ENCODE results near the gene NTRK3. TPM values are rescaled to one million over a fixed set of nuclear protein-coding genes. Genes with fewer than 3 reads are reported as not detected.

NTRK3 gene
- polyA plus RNA-seq, 1 donor = 3.2 TPM

DNA sequence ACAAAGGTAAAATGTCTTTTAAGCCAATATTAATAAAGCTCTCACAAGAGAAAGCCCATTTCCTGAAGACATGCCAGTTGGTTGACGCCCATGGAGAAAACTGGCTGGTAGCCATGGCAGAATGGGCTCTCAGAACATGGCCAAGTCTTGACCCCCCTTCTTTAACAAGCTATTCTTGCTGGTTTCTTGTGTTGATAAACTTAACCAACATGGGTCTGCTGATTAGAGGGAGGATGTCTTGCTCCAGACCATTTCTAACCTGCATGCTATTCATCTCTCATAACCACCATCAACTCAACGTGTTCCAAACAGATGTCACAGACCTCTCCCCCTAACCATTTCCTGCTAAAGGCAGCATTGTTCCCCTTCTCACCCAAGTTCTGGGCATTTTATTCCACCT lies 25.7 kb downstream of the NTRK3 start:
- no peak for DNase-seq

- DNase-seq = no peak
These were observed 31.1 kb downstream of the NTRK3 start for GRCh38 chr15:88225461-88225860.

GRCh38 chr15:88223084-88223483 lies 33.5 kb downstream of the NTRK3 start:
- no peak for DNase-seq

DNA sequence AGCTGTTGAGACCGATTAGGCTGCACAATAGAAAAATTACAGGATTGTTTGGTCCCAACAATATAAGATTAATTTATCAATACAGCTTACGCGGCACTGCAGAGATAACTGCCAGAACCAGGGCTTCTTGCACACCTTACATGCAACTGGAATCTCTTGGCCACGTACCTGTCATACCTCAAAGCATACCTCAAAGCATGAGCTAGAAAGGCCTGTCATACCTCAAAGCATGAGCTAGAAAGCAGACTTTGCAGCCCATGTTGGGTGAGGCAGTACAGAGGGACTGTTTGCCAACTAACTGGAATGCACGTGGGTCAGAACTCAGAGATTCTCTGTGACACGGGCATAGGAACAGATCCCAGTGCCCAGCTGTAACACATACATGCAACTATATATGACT lies 34.7 kb downstream of the NTRK3 start:
- DNase-seq = no peak

GRCh38 chr15:88220443-88221335 lies 35.9 kb downstream of the NTRK3 start:
- DNase-seq = no peak

DNA sequence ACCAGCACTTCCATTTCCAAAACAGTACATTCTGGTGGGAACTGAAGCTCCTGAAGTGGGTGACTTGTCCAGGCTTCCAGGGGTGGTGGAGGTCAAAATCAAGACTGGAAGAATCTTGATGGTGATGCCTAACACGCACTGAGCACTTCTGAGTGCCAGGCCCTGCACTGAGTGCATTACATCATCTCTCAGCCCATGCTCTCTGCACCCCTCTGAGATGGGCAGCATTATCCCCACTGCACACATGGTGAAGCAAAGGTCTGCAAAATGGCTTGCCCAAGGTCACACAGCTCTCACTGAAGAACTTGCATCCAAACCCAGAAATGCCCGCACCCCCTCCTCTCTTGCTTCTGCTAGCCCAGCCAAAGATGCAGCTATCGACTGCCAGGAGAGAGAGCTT lies 36.9 kb downstream of the NTRK3 start:
- DNase-seq = no peak

GRCh38 chr15:88218557-88219221 lies 37.9 kb downstream of the NTRK3 start:
- no peak for DNase-seq

DNA sequence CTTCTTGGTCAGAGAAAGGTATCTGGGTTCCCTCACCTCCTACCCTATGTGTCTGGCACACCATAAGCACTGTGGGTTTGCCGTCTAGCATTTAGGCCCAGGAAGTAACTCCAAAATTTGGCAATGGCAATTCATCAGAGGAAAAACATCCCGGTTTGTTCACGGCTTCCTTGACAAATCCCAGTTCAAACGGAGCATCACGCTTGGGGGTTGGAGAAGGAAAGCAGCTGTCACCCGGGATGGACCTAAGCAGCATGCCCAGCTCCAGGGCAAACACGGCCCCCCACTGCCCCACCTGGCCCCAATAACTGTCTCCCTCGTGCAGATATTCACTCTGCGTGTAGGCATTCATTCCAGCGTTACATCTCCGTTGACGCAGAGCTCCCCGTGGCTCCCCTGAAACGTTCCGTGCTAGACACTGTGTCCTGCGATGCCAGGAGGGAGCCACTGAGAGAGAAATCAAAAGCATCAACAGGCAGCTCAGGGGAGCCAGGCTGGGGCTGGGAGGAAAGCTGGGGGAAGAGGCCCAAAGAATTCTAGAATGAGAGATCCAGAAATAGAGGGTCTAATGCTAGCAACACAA lies 41.4 kb downstream of the NTRK3 start:
- no peak for DNase-seq

DNA sequence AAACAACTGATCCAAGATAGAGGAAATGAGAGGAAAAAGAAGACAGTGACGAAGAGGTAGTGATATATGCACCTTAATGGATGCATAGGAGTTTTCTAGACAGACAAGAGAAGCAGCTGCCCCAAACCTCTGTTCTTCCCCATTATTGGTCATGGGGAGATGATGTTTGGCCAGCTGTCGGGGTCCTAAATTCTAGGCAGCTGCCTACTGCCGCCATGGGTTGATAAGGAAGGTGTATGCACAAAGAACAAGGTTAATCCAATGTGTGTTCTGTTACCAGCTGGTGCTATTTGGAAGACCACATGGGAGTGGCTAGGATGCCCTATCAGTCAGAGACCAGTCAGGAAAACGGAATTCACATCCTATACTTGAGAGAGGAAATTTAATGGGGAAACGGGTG lies 47.4 kb downstream of the NTRK3 start:
- DNase-seq = no peak

- no peak for DNase-seq
These were observed 48.1 kb downstream of the NTRK3 start for GRCh38 chr15:88208396-88208795.

GRCh38 chr15:88207565-88207964 lies 49.0 kb downstream of the NTRK3 start:
- DNase-seq = no peak

- no peak for DNase-seq
These were observed 52.0 kb downstream of the NTRK3 start for GRCh38 chr15:88204584-88204983.

DNA sequence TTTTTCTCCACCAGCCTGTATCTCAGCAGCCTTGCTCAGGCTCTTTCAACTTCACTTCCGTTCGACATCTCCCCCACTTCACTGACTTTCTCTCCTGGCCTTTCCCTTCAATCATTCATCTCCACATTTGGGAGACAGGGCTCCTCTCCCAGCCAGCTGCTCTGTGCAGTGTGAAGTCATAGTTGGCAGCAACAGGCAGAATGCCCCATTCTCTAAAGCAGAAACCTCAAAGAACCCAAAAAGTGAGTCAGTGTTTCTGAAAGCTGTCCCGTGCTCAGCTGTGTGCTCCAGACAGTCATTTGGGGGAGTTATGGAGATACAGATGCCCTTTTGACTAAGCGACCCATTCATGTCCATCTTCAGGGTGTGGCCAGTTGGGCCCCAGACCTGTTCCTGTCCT lies 54.3 kb downstream of the NTRK3 start:
- no peak for DNase-seq

GRCh38 chr15:88201207-88201606 lies 55.3 kb downstream of the NTRK3 start:
- DNase-seq = no peak

GRCh38 chr15:88196961-88197360 lies 59.6 kb downstream of the NTRK3 start:
- DNase-seq = no peak

GRCh38 chr15:88194162-88194561 lies 62.4 kb downstream of the NTRK3 start:
- no peak for DNase-seq

DNA sequence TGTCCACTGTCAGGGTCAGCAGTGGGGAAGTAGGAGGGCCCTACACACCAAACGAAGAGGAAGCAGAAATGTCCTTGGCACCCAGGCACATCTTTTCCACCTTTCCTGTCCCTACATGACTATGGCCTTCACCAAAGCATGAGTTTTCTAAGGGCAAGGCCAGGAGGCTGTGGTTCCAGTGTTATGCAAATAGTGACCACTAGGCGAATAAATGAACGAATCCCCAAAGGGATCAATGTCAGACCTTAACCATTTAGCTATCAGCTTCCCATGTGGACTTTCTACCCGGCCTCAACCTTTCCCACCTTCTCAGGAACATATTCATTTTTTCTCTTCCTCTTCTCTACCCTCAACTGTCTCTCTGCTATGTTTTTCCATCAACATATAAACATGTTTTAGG lies 63.1 kb downstream of the NTRK3 start:
- DNase-seq = no peak

DNA sequence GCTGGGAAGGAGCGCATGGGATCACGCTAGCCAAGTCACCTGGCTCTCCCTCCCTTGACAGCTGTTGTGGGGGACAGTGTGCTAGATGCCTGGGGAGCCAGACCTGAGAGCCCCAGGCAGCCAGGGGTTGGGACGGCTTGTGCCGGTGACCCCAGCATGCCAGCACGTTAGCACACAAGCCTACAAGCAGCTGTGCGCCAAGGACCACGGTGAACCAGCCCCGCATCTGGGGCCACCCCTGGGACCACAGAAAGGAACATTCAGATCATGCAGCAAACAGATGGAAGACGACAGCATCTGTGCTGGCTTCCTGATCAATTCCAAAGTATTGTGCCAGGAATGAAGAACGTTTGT lies 64.8 kb downstream of the NTRK3 start:
- no peak for DNase-seq

- DNase-seq = no peak
These were observed 66.3 kb downstream of the NTRK3 start for GRCh38 chr15:88190232-88190631.

- DNase-seq = no peak
These were observed 68.2 kb downstream of the NTRK3 start for GRCh38 chr15:88188300-88188699.

GRCh38 chr15:88187195-88187594 lies 69.3 kb downstream of the NTRK3 start:
- no peak for DNase-seq

GRCh38 chr15:88185584-88185983 lies 71.0 kb downstream of the NTRK3 start:
- DNase-seq = no peak

- no peak for DNase-seq
These were observed 74.9 kb downstream of the NTRK3 start for GRCh38 chr15:88181613-88182012.

GRCh38 chr15:88179562-88179961 lies 77.0 kb downstream of the NTRK3 start:
- DNase-seq = no peak

All from hindlimb muscle (tissue), 1 donor.